SIG-M5 treated with dmso at 0.1 percent for 504 hours (cell line): Measurements from ENCODE around the gene HIP1R.

Source experiments
- DNase-seq: peaks from one replicate; lab custom pipeline; 2025; ENCODE audit not compliant: unreplicated experiment; lab: John Stamatoyannopoulos, UW

Gene HIP1R

GRCh38 chr12:122834104-122834920, 945 bp upstream of the HIP1R start:
- DNase-seq, result peak; percentile 25

DNA sequence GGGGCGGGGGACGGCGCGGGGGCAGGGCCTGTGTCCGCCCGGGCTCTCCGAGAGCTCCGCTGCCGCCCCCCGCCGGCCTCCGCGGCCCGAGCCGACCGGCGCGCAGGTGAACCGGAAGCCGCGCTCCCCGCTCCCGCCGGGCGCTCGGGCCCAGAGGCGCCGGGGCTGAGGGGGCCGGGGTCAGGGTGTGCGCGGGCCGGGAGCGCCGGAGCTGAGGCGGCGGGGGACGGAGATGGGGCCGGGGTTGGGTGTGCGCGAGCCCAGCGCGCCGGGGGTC, 431 bp downstream of the HIP1R start:
- DNase-seq, result no peak

DNA sequence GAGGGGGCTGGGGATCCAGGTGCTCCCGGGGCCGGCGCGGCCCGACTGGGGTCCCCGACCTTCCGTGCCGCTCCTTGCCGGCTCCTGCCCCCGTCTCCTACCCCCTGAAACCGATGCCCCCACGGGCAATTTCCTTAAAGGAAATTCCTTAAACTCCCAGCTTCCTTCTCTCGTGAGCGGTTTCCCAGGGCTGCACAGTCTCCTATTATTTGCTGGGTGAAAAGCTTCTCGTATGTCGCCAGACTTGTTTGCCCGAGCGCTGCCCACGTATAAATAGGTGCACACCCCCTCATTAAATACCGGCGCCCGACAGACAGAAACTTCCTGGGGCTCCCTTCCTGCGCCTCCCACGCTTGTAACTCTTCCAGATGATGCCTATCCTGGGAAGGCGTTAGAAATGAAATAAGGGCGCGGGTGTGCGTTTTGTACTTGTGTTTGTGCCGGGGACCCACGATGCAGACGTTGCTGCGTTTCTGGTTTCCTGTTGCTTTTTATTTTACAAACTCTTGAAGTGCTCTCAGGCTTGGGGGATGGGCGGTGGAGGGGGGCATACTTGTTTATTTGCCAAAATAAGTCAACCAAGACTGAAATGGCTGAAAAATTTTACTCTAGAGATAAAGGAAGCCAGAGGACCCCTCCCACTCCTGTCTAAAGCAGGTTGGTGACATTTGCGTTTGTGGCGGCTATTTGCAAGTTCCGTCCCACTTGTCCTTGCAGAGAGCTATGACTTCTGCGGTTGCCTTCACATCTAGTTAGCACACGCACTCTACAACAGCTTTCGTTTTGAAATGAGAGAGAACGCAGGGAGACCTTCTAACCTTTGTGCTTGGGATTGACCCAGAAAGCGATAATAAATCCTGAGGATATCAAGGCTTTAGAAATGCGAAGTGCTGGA, 1.0 kb downstream of the HIP1R start:
- peak; percentile 59 for DNase-seq

- peak; percentile 6 for DNase-seq
These were observed 2.3 kb downstream of the HIP1R start for GRCh38 chr12:122837306-122838265.

DNA sequence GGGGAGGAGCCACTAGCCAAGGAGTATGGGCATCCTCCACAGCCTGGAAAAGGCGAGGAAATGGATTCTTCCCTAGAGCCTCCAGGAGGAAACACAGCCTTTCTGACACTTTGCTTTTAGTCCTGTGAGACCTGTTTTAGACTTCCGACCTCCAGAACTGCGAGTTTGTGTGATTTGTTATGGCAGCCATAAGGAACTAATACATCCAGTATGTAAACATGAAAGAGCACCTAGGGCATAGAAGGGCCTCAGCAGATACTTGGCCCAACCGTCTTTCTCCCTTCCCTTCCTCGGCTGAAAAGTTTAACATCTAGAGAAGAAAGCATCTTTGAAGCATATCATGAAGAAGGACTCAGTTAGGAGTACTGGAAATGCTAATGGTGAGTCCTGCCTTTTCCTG, 3.6 kb downstream of the HIP1R start:
- no peak for DNase-seq

GRCh38 chr12:122839907-122840554, 4.8 kb downstream of the HIP1R start:
- DNase-seq, result no peak

- no peak for DNase-seq
These were observed 5.6 kb downstream of the HIP1R start for GRCh38 chr12:122840580-122841513.

DNA sequence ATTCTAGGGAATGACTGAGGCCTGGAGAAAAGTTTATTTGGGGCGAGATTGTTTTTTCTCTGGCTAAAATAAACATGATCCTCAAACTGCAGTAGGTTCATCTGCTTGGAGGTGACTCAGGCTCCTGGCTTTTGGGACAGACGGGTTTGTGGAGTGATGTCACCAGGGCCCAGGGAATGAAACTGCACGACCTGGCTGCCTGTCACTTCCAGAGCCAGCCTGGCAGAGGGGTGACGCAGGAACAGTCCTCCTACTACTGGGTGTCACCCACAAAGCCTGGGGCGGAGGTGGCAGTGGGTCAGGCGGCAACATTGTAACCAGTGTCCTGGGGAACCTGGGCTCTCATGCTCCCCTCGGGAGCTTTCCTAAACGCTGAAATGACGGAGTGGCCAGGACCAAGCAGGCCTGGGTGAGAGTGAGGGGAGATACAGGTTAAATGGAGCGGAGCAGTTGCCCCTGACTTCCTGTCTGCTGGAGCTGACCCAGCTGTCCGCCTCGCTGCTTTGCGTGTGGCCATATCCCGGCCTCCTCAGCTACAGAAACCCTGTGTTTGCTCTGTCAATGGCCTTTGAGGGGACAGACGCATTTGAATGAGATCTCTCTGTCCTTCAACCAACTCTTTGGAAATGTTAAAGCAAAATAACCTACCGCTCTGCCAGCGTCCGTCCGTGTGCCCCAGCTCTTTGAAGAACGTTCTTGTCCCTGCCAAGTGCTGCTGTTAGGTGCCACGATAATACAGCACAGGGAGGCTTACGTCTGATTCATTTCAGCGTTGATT, 6.5 kb downstream of the HIP1R start:
- DNase-seq, result peak; percentile 40

GRCh38 chr12:122842505-122843405, 7.5 kb downstream of the HIP1R start:
- DNase-seq, result no peak

GRCh38 chr12:122843455-122843854, 8.2 kb downstream of the HIP1R start:
- no peak for DNase-seq

DNA sequence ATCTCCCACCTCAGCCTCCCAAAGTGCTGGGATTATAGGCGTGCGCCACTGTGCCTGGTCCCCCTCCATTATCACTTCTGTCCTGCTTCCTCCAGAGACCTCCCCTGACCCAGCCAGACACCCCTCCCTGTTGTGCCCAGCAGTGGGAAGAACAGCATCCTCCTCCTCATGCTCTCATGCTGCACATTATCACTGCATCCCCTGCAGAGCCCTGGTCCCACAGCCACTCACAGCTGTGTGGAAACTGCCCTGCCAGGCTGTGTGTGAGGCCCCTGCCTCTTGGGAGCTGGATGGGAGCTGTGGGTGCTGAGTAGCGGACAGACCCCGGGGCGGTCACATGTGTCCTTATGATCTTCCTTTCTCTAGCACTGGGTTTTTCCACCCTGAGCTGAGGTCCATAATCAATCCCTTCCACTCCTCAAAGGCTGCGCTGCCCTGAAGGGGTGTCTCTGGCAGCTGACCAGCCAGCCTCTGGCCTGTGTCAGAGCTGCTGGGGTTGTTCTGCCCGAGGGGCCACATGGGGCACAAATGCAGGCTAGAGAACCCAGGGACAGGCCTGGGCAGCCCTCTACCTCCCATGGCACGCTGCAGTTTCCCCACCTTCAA, 9.2 kb downstream of the HIP1R start:
- DNase-seq, result no peak

DNA sequence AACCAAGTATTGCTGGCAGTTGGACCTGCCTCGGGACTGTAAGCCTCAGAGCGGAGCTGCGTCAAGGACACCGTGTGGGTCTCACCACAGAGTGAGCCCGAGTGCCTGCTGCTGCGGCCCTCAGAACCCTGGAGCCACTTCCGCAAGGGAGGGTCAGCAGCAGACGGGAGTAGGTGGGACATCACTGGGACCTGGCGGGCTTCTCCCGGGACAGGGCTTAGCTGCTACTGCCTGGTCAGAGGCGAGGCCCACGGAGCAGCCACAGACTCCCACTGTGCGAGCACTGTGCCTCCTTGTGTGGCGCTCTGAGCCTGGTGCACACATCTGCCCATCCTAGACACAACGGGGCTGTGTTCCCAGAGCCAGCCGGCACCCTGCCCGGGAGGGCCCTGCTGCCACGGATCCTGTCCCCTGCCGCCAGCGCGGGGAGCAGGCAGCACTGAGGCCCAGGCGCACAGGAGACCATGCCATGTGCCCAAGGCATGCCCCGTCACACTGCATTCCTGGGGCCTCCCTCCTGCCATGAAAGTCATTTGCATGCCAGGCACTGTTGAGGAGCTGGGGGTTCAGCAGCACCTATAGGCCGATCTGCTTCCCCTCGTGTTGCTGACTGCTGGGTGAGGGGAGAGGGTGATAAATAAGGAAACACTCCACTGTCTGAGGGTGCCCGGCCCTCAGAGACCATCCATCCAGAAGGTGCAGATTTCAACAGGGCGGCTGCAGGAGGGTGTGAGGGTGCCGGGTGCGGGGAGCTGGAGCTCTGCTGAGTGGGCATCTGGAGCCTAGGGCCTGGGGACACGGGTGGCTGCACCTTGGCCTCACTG, 10.0 kb downstream of the HIP1R start:
- DNase-seq, result no peak

- no peak for DNase-seq
These were observed 10.8 kb downstream of the HIP1R start for GRCh38 chr12:122845865-122846621.

- no peak for DNase-seq
These were observed 11.6 kb downstream of the HIP1R start for GRCh38 chr12:122846622-122847515.

- DNase-seq, result no peak
These were observed 12.2 kb downstream of the HIP1R start for GRCh38 chr12:122847516-122847836.
